Measurements from ENCODE around the gene EPG5.
A peak's percentile ranks its signal among the peaks of the same experiment; 100 is the strongest.

EPG5 gene

GRCh38 chr18:45880876-45881558 lies 86.1 kb downstream of the EPG5 start:
- Histone ChIP-seq H3K27me3 (ENCODE audit: insufficient read depth, insufficient read length) (no peaks in the 10 kb centered on the region), H3K9ac (ENCODE audit: insufficient read length, low read depth) (no peak overlapping the region), H3K9me3 (ENCODE audit: insufficient read depth, low read length) (no peaks in the 10 kb centered on the region), H3K4me1 (ENCODE audit: insufficient read depth, insufficient read length) (no peaks in the 10 kb centered on the region), H3K36me3 (ENCODE audit: insufficient read depth, insufficient read length, low read length) (peaks cover 11% of the 10 kb centered on the region), H3K4me3 (ENCODE audit: insufficient read length, low read depth) (no peak overlapping the region)
- TF ChIP-seq SUZ12 (IDR thresholded peaks at IDR 0.05; ENCODE audit: extremely low read depth, insufficient read depth, insufficient read length): no peak
- TF ChIP-seq ZNF274 (IDR thresholded peaks at IDR 0.05; ENCODE audit: low read depth, low read length): no peak
- TF ChIP-seq YY1 (IDR thresholded peaks at IDR 0.05; ENCODE audit: insufficient read depth, insufficient read length): no peak
- no peak for DNase-seq (ENCODE audit: low read depth, low spot score)

- peaks cover 12% of the 10 kb centered on the region for H3K36me3 ChIP-seq (ENCODE audit: insufficient read depth, insufficient read length, low read length)
- H3K9ac ChIP-seq (ENCODE audit: insufficient read length, low read depth): no peak overlapping the region
- DNase-seq (ENCODE audit: low read depth, low spot score): peak; percentile 58
- TF ChIP-seq SUZ12 (IDR thresholded peaks at IDR 0.05; ENCODE audit: extremely low read depth, insufficient read depth, insufficient read length) (no peak), YY1 (IDR thresholded peaks at IDR 0.05; ENCODE audit: insufficient read depth, insufficient read length) (no peak), ZNF274 (IDR thresholded peaks at IDR 0.05; ENCODE audit: low read depth, low read length) (no peak)
- no peaks in the 10 kb centered on the region for H3K27me3 ChIP-seq (ENCODE audit: insufficient read depth, insufficient read length)
- no peak overlapping the region for H3K4me3 ChIP-seq (ENCODE audit: insufficient read length, low read depth)
- H3K4me1 ChIP-seq (ENCODE audit: insufficient read depth, insufficient read length): no peaks in the 10 kb centered on the region
- H3K9me3 ChIP-seq (ENCODE audit: insufficient read depth, low read length): no peaks in the 10 kb centered on the region
Measured at GRCh38 chr18:45879681-45880655, 87.2 kb downstream of the EPG5 start.

DNA sequence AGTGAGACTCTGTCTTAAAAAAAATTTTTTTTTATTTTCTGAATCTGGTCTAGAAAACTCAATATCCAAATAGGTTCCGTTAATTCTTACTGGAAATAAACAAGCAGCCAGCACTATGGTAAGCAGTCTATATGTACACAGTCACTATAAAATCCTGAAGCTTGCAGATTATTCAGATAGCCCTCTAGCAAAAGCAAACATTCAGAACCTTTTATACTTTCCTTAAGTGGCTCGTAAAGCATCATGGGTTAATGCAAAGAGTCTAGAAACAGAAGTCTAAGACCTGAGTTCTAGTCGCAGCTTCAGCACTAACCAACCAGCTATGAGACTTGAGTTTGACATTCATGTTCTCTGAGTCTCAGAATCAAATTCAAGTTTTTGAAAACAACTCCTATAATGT lies 89.7 kb downstream of the EPG5 start:
- TF ChIP-seq YY1 (IDR thresholded peaks at IDR 0.05; ENCODE audit: insufficient read depth, insufficient read length) (no peak), SUZ12 (IDR thresholded peaks at IDR 0.05; ENCODE audit: extremely low read depth, insufficient read depth, insufficient read length) (no peak), ZNF274 (IDR thresholded peaks at IDR 0.05; ENCODE audit: low read depth, low read length) (no peak)
- Histone ChIP-seq H3K9ac (ENCODE audit: insufficient read length, low read depth) (no peak overlapping the region), H3K27me3 (ENCODE audit: insufficient read depth, insufficient read length) (no peaks in the 10 kb centered on the region), H3K9me3 (ENCODE audit: insufficient read depth, low read length) (no peaks in the 10 kb centered on the region), H3K4me1 (ENCODE audit: insufficient read depth, insufficient read length) (no peaks in the 10 kb centered on the region), H3K36me3 (ENCODE audit: insufficient read depth, insufficient read length, low read length) (peaks cover 3% of the 10 kb centered on the region), H3K4me3 (ENCODE audit: insufficient read length, low read depth) (no peak overlapping the region)
- no peak for DNase-seq (ENCODE audit: low read depth, low spot score)

DNA sequence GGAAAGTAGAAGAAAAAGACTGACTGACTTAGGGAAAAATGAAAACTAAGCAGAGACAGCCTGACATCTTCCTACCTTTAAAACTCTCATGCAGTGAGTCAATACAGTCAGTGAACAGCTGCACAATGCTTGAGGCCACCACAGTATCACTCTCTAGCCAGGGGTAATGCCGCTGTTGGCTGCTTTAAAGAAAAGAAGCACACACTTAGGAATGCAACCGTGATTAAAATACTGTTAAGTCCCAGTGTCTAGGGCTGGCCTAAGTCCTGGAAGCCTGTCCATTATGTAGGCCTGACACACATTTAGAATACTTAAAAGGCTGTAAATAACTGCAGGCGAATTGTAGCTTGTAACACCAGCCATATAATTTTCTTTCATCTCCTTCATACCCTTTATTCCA lies 91.0 kb downstream of the EPG5 start:
- H3K36me3 ChIP-seq (ENCODE audit: insufficient read depth, insufficient read length, low read length): peaks cover 3% of the 10 kb centered on the region
- TF ChIP-seq SUZ12 (IDR thresholded peaks at IDR 0.05; ENCODE audit: extremely low read depth, insufficient read depth, insufficient read length) (no peak), ZNF274 (IDR thresholded peaks at IDR 0.05; ENCODE audit: low read depth, low read length) (no peak), YY1 (IDR thresholded peaks at IDR 0.05; ENCODE audit: insufficient read depth, insufficient read length) (no peak)

GRCh38 chr18:45874491-45875184 lies 92.5 kb downstream of the EPG5 start:
- Histone ChIP-seq H3K36me3 (ENCODE audit: insufficient read depth, insufficient read length, low read length) (peaks cover 9% of the 10 kb centered on the region), H3K9ac (ENCODE audit: insufficient read length, low read depth) (no peak overlapping the region), H3K4me1 (ENCODE audit: insufficient read depth, insufficient read length) (no peaks in the 10 kb centered on the region), H3K9me3 (ENCODE audit: insufficient read depth, low read length) (no peaks in the 10 kb centered on the region), H3K27me3 (ENCODE audit: insufficient read depth, insufficient read length) (no peaks in the 10 kb centered on the region), H3K4me3 (ENCODE audit: insufficient read length, low read depth) (no peak overlapping the region)
- no peak for DNase-seq (ENCODE audit: low read depth, low spot score)
- no peak for TF ChIP-seq YY1 (IDR thresholded peaks at IDR 0.05; ENCODE audit: insufficient read depth, insufficient read length)
- TF ChIP-seq ZNF274 (IDR thresholded peaks at IDR 0.05; ENCODE audit: low read depth, low read length): no peak
- TF ChIP-seq SUZ12 (IDR thresholded peaks at IDR 0.05; ENCODE audit: extremely low read depth, insufficient read depth, insufficient read length): no peak

More for the DNA sequence above, 91.0 kb downstream of the EPG5 start:
- H3K27me3 ChIP-seq (ENCODE audit: insufficient read depth, insufficient read length): no peaks in the 10 kb centered on the region
- H3K9me3 ChIP-seq (ENCODE audit: insufficient read depth, low read length): no peaks in the 10 kb centered on the region
- no peak overlapping the region for H3K9ac ChIP-seq (ENCODE audit: insufficient read length, low read depth)
- H3K4me1 ChIP-seq (ENCODE audit: insufficient read depth, insufficient read length): no peaks in the 10 kb centered on the region
- H3K4me3 ChIP-seq (ENCODE audit: insufficient read length, low read depth): no peak overlapping the region
- DNase-seq (ENCODE audit: low read depth, low spot score): no peak

DNA sequence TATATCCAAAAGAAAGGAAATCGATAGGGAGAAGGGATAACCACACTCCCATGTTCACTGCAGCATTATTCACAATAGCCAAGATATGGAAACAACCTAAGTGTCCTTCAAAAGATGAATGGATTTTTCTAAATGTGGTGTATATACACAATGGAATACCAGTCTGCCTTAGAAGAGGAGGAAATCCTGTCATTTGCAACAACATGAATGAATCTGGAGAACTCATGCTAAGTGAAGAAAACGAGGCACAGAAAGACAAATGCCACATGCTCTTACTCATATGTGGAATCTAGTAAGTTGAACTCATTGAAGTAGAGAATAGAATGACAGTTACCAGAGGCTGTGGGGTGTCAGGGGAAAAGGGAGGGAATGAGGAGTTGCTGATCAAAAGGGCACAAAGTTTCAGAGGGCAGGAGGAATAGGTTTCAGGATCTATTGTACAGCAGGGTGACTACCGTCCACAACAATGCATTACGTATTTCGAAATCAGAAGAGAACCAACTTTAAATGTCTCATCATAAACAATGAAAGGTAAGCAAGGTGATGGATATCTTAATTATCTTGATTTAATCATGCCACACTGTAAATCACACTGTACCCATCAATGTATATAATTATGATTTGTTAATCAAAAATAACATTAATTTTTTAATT lies 95.6 kb downstream of the EPG5 start:
- Histone ChIP-seq H3K4me1 (ENCODE audit: insufficient read depth, insufficient read length) (no peaks in the 10 kb centered on the region), H3K9me3 (ENCODE audit: insufficient read depth, low read length) (no peaks in the 10 kb centered on the region), H3K4me3 (ENCODE audit: insufficient read length, low read depth) (no peak overlapping the region), H3K36me3 (ENCODE audit: insufficient read depth, insufficient read length, low read length) (peaks cover 21% of the 10 kb centered on the region), H3K9ac (ENCODE audit: insufficient read length, low read depth) (no peak overlapping the region), H3K27me3 (ENCODE audit: insufficient read depth, insufficient read length) (no peaks in the 10 kb centered on the region)
- TF ChIP-seq YY1 (IDR thresholded peaks at IDR 0.05; ENCODE audit: insufficient read depth, insufficient read length): no peak
- no peak for TF ChIP-seq ZNF274 (IDR thresholded peaks at IDR 0.05; ENCODE audit: low read depth, low read length)
- no peak for TF ChIP-seq SUZ12 (IDR thresholded peaks at IDR 0.05; ENCODE audit: extremely low read depth, insufficient read depth, insufficient read length)
- no peak for DNase-seq (ENCODE audit: low read depth, low spot score)
